SH-SY5Y (cell line): ENCODE data around the gene FRMD4A.

Source experiments
- GATA2 ChIP-seq: IDR thresholded peaks from 2 replicates; pipeline ENCODE4 v1.6.1; 2011; ENCODE audit warnings: mild to moderate bottlenecking, low read depth, low read length
- GATA3 ChIP-seq: IDR thresholded peaks from 2 replicates; pipeline ENCODE4 v1.6.1; 2011; ENCODE audit warnings: low read depth, mild to moderate bottlenecking, low read length, moderate library complexity

The FRMD4A gene

GRCh38 chr10:14180911-14181566, 149.7 kb downstream of the FRMD4A start:
- no peak for TF ChIP-seq GATA3
- no peak for TF ChIP-seq GATA2

GRCh38 chr10:14179251-14179650, 151.5 kb downstream of the FRMD4A start:
- TF ChIP-seq GATA2 (no peak), GATA3 (no peak)

GRCh38 chr10:14173706-14174594, 156.8 kb downstream of the FRMD4A start:
- TF ChIP-seq GATA2: no peak
- no peak for TF ChIP-seq GATA3

DNA sequence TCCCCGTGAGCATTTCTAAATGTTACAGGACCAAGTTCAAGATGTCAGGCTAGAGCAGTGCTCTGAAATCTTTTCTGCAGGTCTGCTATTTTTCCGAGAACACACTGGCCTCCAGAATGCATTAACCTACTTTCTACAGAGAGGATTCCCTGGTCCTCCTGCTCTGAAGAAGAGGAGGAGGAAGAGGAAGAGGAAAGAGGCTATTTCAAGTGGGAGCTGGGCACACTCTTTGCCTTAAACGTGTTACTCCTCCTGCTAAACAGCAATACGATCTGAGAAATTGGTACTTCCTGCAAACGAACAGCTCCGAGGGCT, 157.4 kb downstream of the FRMD4A start:
- no peak for TF ChIP-seq GATA2

DNA sequence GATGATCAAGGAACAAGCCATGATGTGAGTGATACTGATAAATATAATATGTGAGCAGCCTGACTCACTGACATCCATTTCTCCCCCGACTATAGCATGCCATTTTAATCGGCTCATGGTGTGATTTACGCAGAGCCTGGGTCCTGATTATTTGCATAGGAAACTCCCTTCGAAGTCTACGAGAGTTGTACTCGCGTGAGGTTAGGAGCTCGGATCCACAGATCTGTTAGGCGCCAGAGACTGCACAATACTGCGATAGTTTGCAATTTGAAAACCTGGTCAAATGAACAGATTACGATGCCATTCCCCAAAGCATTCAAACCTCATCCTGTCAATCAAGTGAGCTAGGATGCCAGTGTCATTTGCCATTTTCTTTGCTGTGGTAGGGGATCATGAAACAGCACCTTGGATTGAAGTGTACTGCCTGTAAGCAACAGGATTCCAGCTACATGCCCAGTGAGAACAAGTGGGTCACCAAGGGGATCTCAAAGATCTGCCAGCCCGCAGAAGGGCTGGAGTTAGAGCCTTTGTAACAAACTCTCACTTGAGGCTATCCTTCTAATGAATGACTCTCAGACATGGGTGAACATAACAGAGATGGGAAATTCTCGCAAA, 158.3 kb downstream of the FRMD4A start:
- TF ChIP-seq GATA2 (no peak), GATA3 (no peak)

GRCh38 chr10:14171336-14171735, 159.4 kb downstream of the FRMD4A start:
- no peak for TF ChIP-seq GATA2
- no peak for TF ChIP-seq GATA3

GRCh38 chr10:14163377-14164086, 167.2 kb downstream of the FRMD4A start:
- TF ChIP-seq GATA3 (no peak), GATA2 (no peak)

DNA sequence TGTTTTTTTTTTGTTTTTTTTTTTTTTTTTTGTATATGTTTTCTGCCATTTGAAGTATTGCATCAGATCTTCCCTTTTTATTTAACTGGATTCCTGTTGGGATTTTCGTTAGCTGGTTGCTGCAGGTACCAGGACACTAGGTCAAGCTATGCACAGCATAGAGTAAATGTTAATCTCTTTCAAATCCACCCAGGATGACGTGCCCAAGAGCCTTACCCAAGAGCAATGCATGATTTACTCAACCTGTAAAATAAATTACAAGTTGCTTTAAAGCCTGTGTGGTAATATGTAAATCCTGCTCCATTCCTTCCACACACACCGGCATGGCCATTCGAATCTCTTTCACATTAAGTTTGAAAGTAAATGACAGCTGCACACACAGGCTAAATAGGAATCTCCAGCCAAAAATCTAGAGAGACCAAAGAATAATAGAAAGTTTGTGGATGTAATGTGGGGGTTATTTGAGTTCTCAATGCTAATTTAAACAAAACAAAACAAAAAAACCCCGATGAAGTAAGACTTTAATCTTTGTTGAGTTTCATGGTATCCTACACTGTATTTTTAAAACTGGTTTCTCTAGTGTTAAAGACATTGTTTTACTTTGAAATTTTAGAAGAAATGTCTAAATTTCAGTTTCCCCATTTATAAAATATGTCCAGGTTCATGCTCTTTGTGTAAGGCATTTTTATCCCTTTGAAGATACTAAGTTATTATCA, 167.9 kb downstream of the FRMD4A start:
- TF ChIP-seq GATA3 (no peak), GATA2 (no peak)

DNA sequence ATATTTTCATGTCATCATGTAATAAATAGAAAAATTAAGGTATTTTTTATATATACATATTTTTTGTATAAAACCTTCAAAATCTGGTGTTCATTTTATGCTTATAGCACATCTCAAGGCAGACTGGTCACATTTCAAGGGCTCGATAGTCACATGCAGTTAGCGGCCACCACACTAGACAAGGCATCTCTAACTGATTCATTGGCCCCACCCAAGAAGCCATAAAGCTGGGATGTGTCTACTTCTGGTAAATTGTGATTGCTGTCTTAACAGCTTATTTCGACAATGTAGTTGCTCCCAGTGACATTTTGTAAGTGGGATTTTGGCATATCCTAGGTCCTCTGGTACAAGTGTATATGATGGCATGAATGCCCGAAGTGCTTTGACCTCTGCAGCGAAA, 168.7 kb downstream of the FRMD4A start:
- no peak for TF ChIP-seq GATA2
- no peak for TF ChIP-seq GATA3

- TF ChIP-seq GATA2: no peak
- no peak for TF ChIP-seq GATA3
These were observed 170.4 kb downstream of the FRMD4A start for GRCh38 chr10:14160299-14160698.

- no peak for TF ChIP-seq GATA3
- TF ChIP-seq GATA2: no peak
These were observed 172.1 kb downstream of the FRMD4A start for GRCh38 chr10:14158575-14158974.

GRCh38 chr10:14156104-14156503, 174.6 kb downstream of the FRMD4A start:
- no peak for TF ChIP-seq GATA2
- TF ChIP-seq GATA3: no peak

DNA sequence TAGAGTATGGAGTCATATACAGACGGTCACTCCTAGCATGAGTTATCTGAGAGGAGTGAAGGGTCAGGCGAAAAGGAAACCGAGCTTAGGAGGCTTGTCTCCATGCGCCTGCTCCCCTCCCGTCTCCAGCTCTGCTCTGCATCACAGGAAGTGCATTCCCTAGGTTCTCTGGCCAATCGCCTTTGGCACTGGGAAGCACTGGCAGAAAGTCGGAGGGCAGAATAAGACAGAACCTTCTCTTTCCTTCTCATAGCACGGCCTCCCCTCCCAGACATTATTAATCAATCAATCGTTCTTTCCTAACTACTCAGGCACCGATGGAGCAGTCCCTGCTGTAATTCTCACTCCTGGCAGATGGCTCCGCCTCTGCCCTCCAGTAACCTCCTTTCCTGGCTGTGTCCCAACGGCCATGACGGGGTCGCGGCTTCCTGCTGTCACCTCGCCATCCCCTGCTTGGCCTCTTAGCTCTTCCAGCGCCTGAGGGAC, 177.1 kb downstream of the FRMD4A start:
- TF ChIP-seq GATA2 (no peak), GATA3 (no peak)
